ENCODE data around the gene PLEKHA7.
"Not testable (repeated sequence)": the region's sequence is repeated elsewhere in the genome, so short reads cannot be mapped to it uniquely, and the experiment has no call there.

PLEKHA7 gene

GRCh38 chr11:16979703-16980622 lies 34.3 kb downstream of the PLEKHA7 start:
- no peak for DNase-seq (ENCODE audit: low read depth in 2 of 3, low spot score in 1 of 3)

GRCh38 chr11:16977994-16978315 lies 36.3 kb downstream of the PLEKHA7 start:
- DNase-seq (ENCODE audit: low read depth in 2 of 3, low spot score in 1 of 3): no peak

- DNase-seq (ENCODE audit: low read depth in 2 of 3, low spot score in 1 of 3): no peak
Observed at GRCh38 chr11:16977136-16977993, 36.8 kb downstream of the PLEKHA7 start.

- no peak for DNase-seq (ENCODE audit: low read depth in 2 of 3, low spot score in 1 of 3)
Observed at GRCh38 chr11:16976379-16976778, 37.8 kb downstream of the PLEKHA7 start.

GRCh38 chr11:16975906-16976305 lies 38.3 kb downstream of the PLEKHA7 start:
- no peak for DNase-seq (ENCODE audit: low read depth in 2 of 3, low spot score in 1 of 3)

- no peak for DNase-seq (ENCODE audit: low read depth in 2 of 3, low spot score in 1 of 3)
Observed at GRCh38 chr11:16973338-16973964, 40.8 kb downstream of the PLEKHA7 start.

- no peak for DNase-seq (ENCODE audit: low read depth in 2 of 3, low spot score in 1 of 3)
Observed at GRCh38 chr11:16969010-16969999, 44.9 kb downstream of the PLEKHA7 start.

- no peak for DNase-seq (ENCODE audit: low read depth in 2 of 3, low spot score in 1 of 3)
Observed at GRCh38 chr11:16968196-16968595, 46.0 kb downstream of the PLEKHA7 start.

GRCh38 chr11:16966930-16967671 lies 47.1 kb downstream of the PLEKHA7 start:
- DNase-seq (ENCODE audit: low read depth in 2 of 3, low spot score in 1 of 3): no peak

- no peak for DNase-seq (ENCODE audit: low read depth in 2 of 3, low spot score in 1 of 3)
Observed at GRCh38 chr11:16964501-16964900, 49.7 kb downstream of the PLEKHA7 start.

- DNase-seq (ENCODE audit: low read depth in 2 of 3, low spot score in 1 of 3): no peak
Observed at GRCh38 chr11:16963316-16963876, 50.8 kb downstream of the PLEKHA7 start.

GRCh38 chr11:16962589-16962988 lies 51.6 kb downstream of the PLEKHA7 start:
- DNase-seq (ENCODE audit: low read depth in 2 of 3, low spot score in 1 of 3): not testable (repeated sequence)

GRCh38 chr11:16962146-16962545 lies 52.1 kb downstream of the PLEKHA7 start:
- no peak for DNase-seq (ENCODE audit: low read depth in 2 of 3, low spot score in 1 of 3)

GRCh38 chr11:16960250-16960649 lies 54.0 kb downstream of the PLEKHA7 start:
- no peak for DNase-seq (ENCODE audit: low read depth in 2 of 3, low spot score in 1 of 3)

- DNase-seq (ENCODE audit: low read depth in 2 of 3, low spot score in 1 of 3): no peak
Observed at GRCh38 chr11:16959602-16960001, 54.6 kb downstream of the PLEKHA7 start.

- DNase-seq (ENCODE audit: low read depth in 2 of 3, low spot score in 1 of 3): no peak
Observed at GRCh38 chr11:16958833-16959232, 55.4 kb downstream of the PLEKHA7 start.

- DNase-seq (ENCODE audit: low read depth in 2 of 3, low spot score in 1 of 3): no peak
Observed at GRCh38 chr11:16956538-16957153, 57.6 kb downstream of the PLEKHA7 start.

GRCh38 chr11:16953663-16954062 lies 60.6 kb downstream of the PLEKHA7 start:
- DNase-seq (ENCODE audit: low read depth in 2 of 3, low spot score in 1 of 3): no peak

Data from stimulated activated CD4-positive, alpha-beta T cell treated with anti-CD3 and anti-CD28 coated beads, Interleukin-12 subunit alpha, Interleukin-12 subunit beta, amount 100 ng/mL, for 48 hours (primary cell).